H1 (cell line): ENCODE results near the gene SYNGR3. TPM values are rescaled to one million over a fixed set of nuclear protein-coding genes. Genes with fewer than 3 reads are reported as not detected.

Source experiments
- CTCF ChIA-PET: fragments of 300-600 bp; sonication (Branson Sonifier 250); formaldehyde crosslinking; loops from one replicate; lab custom pipeline; 2021; ENCODE audit not compliant: partially characterized antibody; lab: Charles Lee
- POLR2A ChIA-PET: fragments of 300-600 bp; sonication (Branson Sonifier 250); formaldehyde crosslinking; loops from one replicate; lab custom pipeline; 2021; ENCODE audit warnings: inconsistent platforms; ENCODE audit not compliant: partially characterized antibody; lab: Charles Lee
- DNase-seq, 2 experiments: peaks; one replicate each; pipeline versions ENCODE4 v3.0.0 to v3.0.0-alpha.2; 2010 to 2022; ENCODE audit warnings: low spot score in 2 of 2, low read depth in 1 of 2, mixed read lengths in 1 of 2
- FAIRE-seq: peaks from 2 replicates; lab custom pipeline; 2011; peaks lifted over from hg19 to GRCh38; lab: Jason Lieb, UNC
- H2AFZ ChIP-seq: 2 replicates; pipeline ENCODE4 v1.8.1; 2012; ENCODE audit warnings: low read length, inconsistent platforms
- H2AK5ac ChIP-seq: 2 replicates; pipeline ENCODE4 v1.6.1; 2013; ENCODE audit warnings: low read depth, low read length
- H2BK120ac ChIP-seq: replicated peaks from 2 replicates; pipeline ENCODE3; 2013; ENCODE audit warnings: low read depth, low read length, inconsistent platforms
- H2BK12ac ChIP-seq: 2 replicates; pipeline ENCODE4 v1.6.1; 2013; ENCODE audit warnings: low read depth, low read length
- H2BK15ac ChIP-seq: 2 replicates; pipeline ENCODE4 v1.6.1; 2013; ENCODE audit warnings: low read length
- H2BK20ac ChIP-seq: 2 replicates; pipeline ENCODE4 v1.6.1; 2013; ENCODE audit warnings: low read length
- H2BK5ac ChIP-seq: 2 replicates; pipeline ENCODE4 v1.6.1; 2013; ENCODE audit warnings: low read depth, low read length
- H3K14ac ChIP-seq: 2 replicates; pipeline ENCODE4 v1.6.1; 2013; ENCODE audit warnings: inconsistent platforms; ENCODE audit not compliant: insufficient read length
- H3K18ac ChIP-seq: 2 replicates; pipeline ENCODE4 v1.6.1; 2013; ENCODE audit warnings: low read length; ENCODE audit errors: extremely low read depth
- H3K23ac ChIP-seq: 2 replicates; pipeline ENCODE4 v1.6.1; 2013; ENCODE audit warnings: inconsistent platforms; ENCODE audit not compliant: insufficient read length
- H3K23me2 ChIP-seq: 2 replicates; pipeline ENCODE4 v1.6.1; 2013; ENCODE audit warnings: low read depth, low read length
- H3K27ac ChIP-seq: 2 replicates; pipeline ENCODE4 v1.6.1; 2011; ENCODE audit warnings: low read depth, low read length, inconsistent platforms
- H3K27me3 ChIP-seq, 4 experiments: replicated peaks in 1 of 4; 1 replicate in 1 of 4; 2 replicates in 3 of 4; pipeline versions ENCODE4 v1.6.1 to v1.8.1; 2011 to 2013; ENCODE audit warnings: low read length in 3 of 4, mild to moderate bottlenecking in 3 of 4, inconsistent platforms in 2 of 4, mixed read lengths in 2 of 4, moderate library complexity in 1 of 4; ENCODE audit not compliant: control insufficient read depth in 3 of 4, insufficient read depth in 3 of 4; ENCODE audit errors: extremely low read depth in 1 of 4
- H3K36me3 ChIP-seq, 4 experiments: 2 replicates each; pipeline versions ENCODE4 v1.6.1 to v1.8.1; 2011 to 2013; ENCODE audit warnings: mild to moderate bottlenecking in 4 of 4, low read length in 3 of 4, moderate library complexity in 2 of 4, control low read depth in 1 of 4, inconsistent platforms in 1 of 4; ENCODE audit not compliant: insufficient read depth in 4 of 4, control insufficient read depth in 2 of 4
- H3K4ac ChIP-seq: replicated peaks from 2 replicates; pipeline ENCODE3; 2013; ENCODE audit warnings: low read length, low read depth, mixed read lengths, inconsistent platforms; ENCODE audit not compliant: insufficient read length
- H3K4me1 ChIP-seq, 4 experiments: replicated peaks in 1 of 4; 1 replicate in 1 of 4; 2 replicates in 3 of 4; pipeline versions ENCODE4 v1.6.1 to v1.8.1; 2011 to 2013; ENCODE audit warnings: low read length in 3 of 4, inconsistent platforms in 2 of 4, mixed read lengths in 1 of 4; ENCODE audit not compliant: insufficient read depth in 4 of 4, control insufficient read depth in 3 of 4
- H3K4me2 ChIP-seq, 2 experiments: 2 replicates each; pipeline versions ENCODE4 v1.6.1 to v1.8.1; 2011 to 2013; ENCODE audit warnings: low read depth in 2 of 2, low read length in 2 of 2, control low read depth in 1 of 2, inconsistent platforms in 1 of 2, mild to moderate bottlenecking in 1 of 2; ENCODE audit not compliant: insufficient read depth in 1 of 2
- H3K4me3 ChIP-seq, 4 experiments: fragments of 200-600, 300-600 bp in 1 of 4; sonication (generic), shearing (Covaris generic), sonication (Bioruptor Twin) in 1 of 4; 2 replicates each; pipeline versions ENCODE4 v1.5.1 to v1.8.1; 2011 to 2016; ENCODE audit warnings: low read length in 4 of 4, low read depth in 3 of 4, control low read depth in 2 of 4, inconsistent platforms in 2 of 4, mild to moderate bottlenecking in 2 of 4, mixed read lengths in 1 of 4, moderate library complexity in 1 of 4; ENCODE audit not compliant: insufficient read depth in 2 of 4; ENCODE audit errors: extremely low read depth in 1 of 4
- H3K56ac ChIP-seq: replicated peaks from 2 replicates; pipeline ENCODE3; 2013; ENCODE audit warnings: low read depth, mild to moderate bottlenecking, mixed read lengths, low read length, inconsistent platforms; ENCODE audit not compliant: insufficient read length
- H3K79me1 ChIP-seq: 2 replicates; pipeline ENCODE4 v1.6.1; 2013; ENCODE audit warnings: low read depth, low read length, control low read depth
- H3K79me2 ChIP-seq, 2 experiments: 2 replicates each; pipeline versions ENCODE4 v1.6.1 to v1.8.1; 2012 to 2013; ENCODE audit warnings: low read length in 2 of 2, mild to moderate bottlenecking in 2 of 2, inconsistent platforms in 1 of 2; ENCODE audit not compliant: insufficient read depth in 2 of 2, control insufficient read depth in 1 of 2
- H3K9ac ChIP-seq, 4 experiments: replicated peaks in 1 of 4; 1 replicate in 1 of 4; 2 replicates in 3 of 4; pipeline versions ENCODE4 v1.6.1 to v1.8.1; 2011 to 2013; ENCODE audit warnings: low read depth in 3 of 4, low read length in 3 of 4, control low read depth in 2 of 4, mild to moderate bottlenecking in 2 of 4, moderate library complexity in 2 of 4, inconsistent platforms in 1 of 4; ENCODE audit errors: extremely low read depth in 1 of 4
- H3K9me3 ChIP-seq, 2 experiments: 2 replicates each; pipeline versions ENCODE4 v1.6.1 to v1.8.1; 2012 to 2013; ENCODE audit warnings: mild to moderate bottlenecking in 2 of 2, moderate library complexity in 2 of 2, control low read depth in 1 of 2, inconsistent platforms in 1 of 2, low read depth in 1 of 2, low read length in 1 of 2, mixed read lengths in 1 of 2; ENCODE audit not compliant: insufficient read depth in 2 of 2
- H4K20me1 ChIP-seq, 2 experiments: replicated peaks in 1 of 2; 2 replicates each; pipeline versions ENCODE3 to v1.8.1; 2011 to 2013; ENCODE audit warnings: inconsistent platforms in 2 of 2, low read length in 2 of 2, mild to moderate bottlenecking in 1 of 2; ENCODE audit not compliant: insufficient read depth in 2 of 2, control insufficient read depth in 1 of 2
- H4K5ac ChIP-seq: 2 replicates; pipeline ENCODE4 v1.6.1; 2013; ENCODE audit warnings: low read length, low read depth, mixed read lengths, inconsistent platforms; ENCODE audit not compliant: insufficient read length
- H4K8ac ChIP-seq: 2 replicates; pipeline ENCODE4 v1.8.0; 2013; ENCODE audit warnings: mild to moderate bottlenecking, moderate library complexity, low read length, inconsistent platforms; ENCODE audit not compliant: insufficient read depth; ENCODE audit errors: extremely low read depth
- H4K91ac ChIP-seq: replicated peaks from 2 replicates; pipeline ENCODE3; 2013; ENCODE audit warnings: low read length, mixed read lengths, inconsistent platforms; ENCODE audit not compliant: insufficient read length
- GTF2F1 ChIP-seq: IDR thresholded peaks from 2 replicates; pipeline ENCODE4 v1.6.1; 2012; ENCODE audit warnings: low read depth, low read length, improper control_type of control experiment, borderline replicate concordance
- NANOG ChIP-seq: IDR thresholded peaks from 2 replicates; pipeline ENCODE4 v1.6.1; 2011; ENCODE audit warnings: low read length, low read depth, mild to moderate bottlenecking, inconsistent platforms; ENCODE audit not compliant: insufficient read depth, poor library complexity, severe bottlenecking
- RAD21 ChIP-seq, 2 experiments: IDR thresholded peaks in 1 of 2; conservative IDR thresholded peaks in 1 of 2; 2 replicates each; pipeline ENCODE4 v1.6.1; 2011; ENCODE audit warnings: low read depth in 2 of 2, low read length in 2 of 2, improper control_type of control experiment in 1 of 2, inconsistent platforms in 1 of 2, mild to moderate bottlenecking in 1 of 2, moderate library complexity in 1 of 2
- RNF2 ChIP-seq: fragments of 200-900, 300-1000 bp; sonication (generic); IDR thresholded peaks from 2 replicates; pipeline ENCODE4 v1.7.1; 2016; ENCODE audit warnings: borderline replicate concordance, low read depth, mild to moderate bottlenecking, antibody characterized with exemption, low read length; ENCODE audit not compliant: poor library complexity, severe bottlenecking; ENCODE audit errors: missing control alignments
- RXRA ChIP-seq: IDR thresholded peaks from 2 replicates; pipeline ENCODE4 v1.6.1; 2011; ENCODE audit warnings: low read depth, mild to moderate bottlenecking, low read length, moderate library complexity; ENCODE audit not compliant: insufficient read depth
- SP4 ChIP-seq: IDR thresholded peaks from 2 replicates; pipeline ENCODE4 v1.6.1; 2012; ENCODE audit warnings: low read length, inconsistent platforms
- USF2 ChIP-seq: IDR thresholded peaks from 2 replicates; pipeline ENCODE4 v1.6.1; 2011; ENCODE audit warnings: low read length, improper control_type of control experiment
- WGBS, 2 experiments: shearing (Covaris generic) in 1 of 2; methylation state at CpG; one replicate each; pipeline versions ENCODE4 v1.1.6 to v1.1.7; 2013 to 2015; ENCODE audit warnings: low lambda C conversion rate in 2 of 2, mixed read lengths in 2 of 2, inconsistent platforms in 1 of 2, low coverage in 1 of 2, missing lambda C conversion rate in 1 of 2; ENCODE audit not compliant: insufficient replicate concordance in 2 of 2, insufficient coverage in 1 of 2, insufficient read length in 1 of 2; ENCODE audit errors: extremely low coverage in 1 of 2, missing lambda C conversion rate in 1 of 2; 5-methylcytosine and 5-hydroxymethylcytosine counted together
- polyA plus RNA-seq, 7 experiments: library from polyadenylated mRNA; depleted of rRNA in 3 of 7; stranded (reverse) in 5 of 7; unstranded in 2 of 7; fragments of >200 nt in 5 of 7; fragments of 200-250 nt in 2 of 7; gene quantifications; 1 replicate in 5 of 7; 2 replicates in 1 of 7; 4 replicates in 1 of 7; pipeline versions ENCODE4 v1.2.1 to v1.2.3, GENCODE V29; 2011 to 2013; ENCODE audit warnings: missing spikeins in 2 of 7, mixed read lengths in 2 of 7
- total RNA-seq: library from RNA; stranded (reverse); fragmentation: NEBNext Ultra II Directional; extraction: Animal tissue kit (Norgen Biotek cat#: 25700); gene quantifications from 2 replicates; pipeline ENCODE4 v1.2.1, GENCODE V29; 2021

The SYNGR3 gene
- total and polyA plus RNA-seq, 2 of the 8 experiments (the other 6 are each of a cell fraction or from before 2014, with no cell fraction given), result 36.2 to 49.9 TPM

GRCh38 chr16:2023092-2024031, 33.6 kb downstream of the SYNGR3 start:
- Histone ChIP-seq H2AK5ac (no peak overlapping the region), H3K14ac (no peak overlapping the region), H4K8ac (peak overlapping the region; percentile 86), H3K23me2 (peaks cover 15% of the 10 kb centered on the region; the same call in 1 of the 2 replicates), H2BK20ac (no peak overlapping the region), H3K4me3 (peak overlapping the region; percentile 21 to 59 (median 32); a peak in 6 of 8 replicates), H3K27ac (no peak overlapping the region), H3K18ac (peak overlapping the region; percentile 85), H4K5ac (peak overlapping the region; percentile 49), H3K27me3 (peaks cover 22 to 59% (median 52%) of the 10 kb centered on the region in 4 experiments), H3K23ac (no peak overlapping the region), H3K9me3 (no peaks in the 10 kb centered on the region), H2BK120ac (no peak overlapping the region), H3K9ac (no peak overlapping the region; a peak in 1 of 7 replicates), H3K4me2 (peak overlapping the region; percentile 16 to 76), H3K79me1 (no peaks in the 10 kb centered on the region), H3K79me2 (no peaks in the 10 kb centered on the region), H2BK15ac (peak overlapping the region; percentile 97), H3K56ac (no peak overlapping the region), H3K4me1 (peaks cover 0 to 27% (median 13%) of the 10 kb centered on the region in 4 experiments; a peak in 5 of 7 replicates), H2AFZ (no peak overlapping the region; the same call in 1 of the 2 replicates), H3K4ac (no peak overlapping the region), H2BK12ac (peak overlapping the region; percentile 80; the same call in 1 of the 2 replicates), H4K91ac (peak overlapping the region; percentile 70), H4K20me1 (peaks cover 0 to 8% of the 10 kb centered on the region in 2 experiments), H3K36me3 (peaks cover 0 to 5% (median 0%) of the 10 kb centered on the region in 4 experiments; a peak in 1 of 8 replicates), H2BK5ac (peak overlapping the region; percentile 24; the same call in 1 of the 2 replicates)
- FAIRE-seq, result no peak
- ChIA-PET CTCF (interaction anchor here (0.6 to 7.5 kb wide), 36 partner anchors 10 to 890 kb away, joined by 3 to 55 read pairs (median 6); partner anchors contain the start of genes NTHL1, RAB26, TRAF7 and TSC2), POLR2A (interaction anchor here (0.6 to 1.8 kb wide), 14 partner anchors 10 to 134 kb away, joined by 3 to 14 read pairs (median 3); partner anchors contain the start of genes RAB26, TRAF7 and ZNF598)
- DNase-seq, result peak; percentile 71 to 100
- WGBS, 2 experiments, result 11% methylated on average over 52 of the region's 53 CpGs; no CpG with 5 or more reads in 1 of the 2 experiments
- TF ChIP-seq SP4, result no peak
- no peak for TF ChIP-seq NANOG
- no peak for TF ChIP-seq RXRA
- TF ChIP-seq RAD21 (IDR thresholded peaks at IDR 0.05 in 1 of 2, conservative IDR thresholded peaks at IDR 0.05 in 1 of 2; ENCODE audit: low read depth in 2 of 2, low read length in 2 of 2), result peak; percentile 92 to 93
- no peak for TF ChIP-seq RNF2
- no peak for TF ChIP-seq GTF2F1
- TF ChIP-seq USF2, result no peak
